Erythroblast (primary cell): ENCODE results near the gene TMEM255A.

ENCODE experiments used
- DNase-seq, 2 experiments: peaks; one replicate each; lab custom pipeline; 2025; lab: John Stamatoyannopoulos, UW
- GATA1 ChIP-seq: IDR thresholded peaks from 2 replicates; pipeline ENCODE4 v1.6.1; 2011; ENCODE audit warnings: low read depth, mild to moderate bottlenecking, control low read depth, low read length, moderate library complexity
- POLR2A ChIP-seq: IDR thresholded peaks from 2 replicates; pipeline ENCODE4 v1.6.1; 2011; ENCODE audit warnings: mild to moderate bottlenecking, low read length

The TMEM255A gene

DNA sequence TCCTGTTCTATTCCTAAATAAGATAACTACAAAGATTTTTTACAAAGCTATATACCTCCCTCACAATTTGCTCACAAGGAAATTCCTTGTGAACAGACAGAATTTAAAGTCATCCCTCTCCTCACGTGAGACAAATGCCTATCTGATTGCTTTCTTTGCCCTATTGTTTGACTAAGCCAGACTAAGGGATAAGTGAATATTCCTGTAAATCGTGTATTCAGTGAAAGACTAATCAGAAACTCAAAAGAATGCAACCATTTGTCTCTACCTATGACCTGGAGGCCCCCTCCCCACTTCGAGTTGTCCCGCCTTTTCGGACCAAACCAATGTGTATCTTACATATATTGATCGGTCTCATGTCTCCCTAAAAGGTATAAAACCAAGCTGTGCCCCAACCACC lies 76.0 kb downstream of the TMEM255A start:
- TF ChIP-seq GATA1 (no peak), POLR2A (no peak)
- no peak for DNase-seq

GRCh38 chrX:120228187-120228908 lies 82.9 kb downstream of the TMEM255A start:
- TF ChIP-seq GATA1 (no peak), POLR2A (no peak)

DNA sequence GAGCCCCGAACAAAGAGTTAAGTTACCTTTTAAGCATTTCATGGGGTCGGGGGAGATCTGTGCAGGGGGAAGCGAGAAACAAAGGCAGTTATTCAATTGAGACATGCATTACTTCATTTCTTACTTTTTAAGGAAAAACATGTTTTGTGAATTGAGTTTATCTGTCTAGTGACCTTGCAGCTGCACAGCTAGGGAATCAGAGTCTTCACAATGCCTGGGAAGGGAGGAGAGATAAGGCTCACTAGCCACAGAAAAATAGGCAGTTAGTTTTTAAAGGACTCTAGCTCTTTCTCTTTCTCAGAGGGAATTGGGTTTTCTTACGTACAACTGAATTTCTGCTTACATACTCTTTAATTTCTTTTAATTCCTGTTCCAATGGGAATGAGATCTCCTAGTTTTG lies 86.9 kb downstream of the TMEM255A start:
- TF ChIP-seq GATA1, result no peak
- TF ChIP-seq POLR2A, result no peak

More at GRCh38 chrX:120228187-120228908, 82.9 kb downstream of the TMEM255A start:
- DNase-seq, result no peak

DNA sequence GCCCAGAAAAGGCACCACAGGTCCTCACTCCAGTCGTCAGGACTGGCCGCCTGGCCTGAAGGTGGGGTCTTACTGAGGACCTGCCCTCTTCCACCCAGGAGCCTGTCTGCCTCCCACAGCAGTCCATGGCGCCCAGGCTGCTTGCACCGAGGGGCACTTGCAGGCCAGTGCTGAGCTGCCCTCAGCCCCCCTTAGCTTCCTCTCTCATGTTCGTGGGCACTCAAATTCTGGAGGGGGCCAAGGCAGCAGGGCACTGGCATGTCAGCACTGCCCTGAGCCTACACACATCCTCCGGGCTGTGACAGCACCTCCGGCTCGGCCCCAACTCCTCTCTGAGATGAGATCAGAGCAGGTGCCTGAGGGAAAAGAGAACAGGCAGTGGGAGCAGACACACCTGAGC lies 87.9 kb downstream of the TMEM255A start:
- TF ChIP-seq GATA1 (no peak), POLR2A (no peak)
- no peak for DNase-seq

More for the DNA sequence above, 86.9 kb downstream of the TMEM255A start:
- DNase-seq, result peak; percentile 2 to 43

DNA sequence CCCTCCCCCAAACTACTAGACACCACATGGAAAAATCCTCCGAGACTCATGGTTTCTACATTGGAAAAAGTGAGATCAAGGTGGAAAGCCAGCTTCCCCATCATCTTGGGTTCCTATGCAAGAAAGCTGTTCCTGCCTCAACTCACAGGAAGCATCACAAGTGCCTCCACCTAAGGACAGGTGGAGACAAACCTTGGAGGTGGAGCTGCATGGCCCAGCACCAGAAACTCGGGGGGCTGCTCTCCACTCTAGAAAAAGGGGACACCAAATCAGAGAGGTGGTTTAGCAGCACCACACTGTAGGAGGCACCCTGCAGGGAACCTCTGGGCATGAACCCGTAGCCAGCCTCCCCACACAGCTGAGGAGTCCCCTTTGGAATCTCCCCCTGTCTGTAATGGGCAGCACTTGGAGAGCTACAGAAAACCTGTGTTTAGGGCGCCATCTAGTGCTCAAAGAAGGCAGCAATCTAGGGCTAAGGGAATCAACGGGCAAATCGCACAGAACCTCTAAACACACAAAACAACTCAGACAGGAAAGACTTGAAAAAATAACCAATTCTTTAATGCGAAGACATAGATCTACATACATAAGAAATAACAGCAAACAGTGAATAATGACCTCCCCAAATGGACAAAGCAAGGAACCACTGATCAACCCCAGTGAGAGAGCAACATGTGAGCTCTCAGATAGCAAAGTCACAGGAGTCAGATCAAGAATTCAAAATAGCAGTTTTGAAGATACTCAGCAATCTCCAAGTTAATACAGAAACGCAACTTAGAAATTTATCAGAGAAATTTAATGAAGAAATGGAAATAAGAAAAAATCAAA lies 97.6 kb downstream of the TMEM255A start:
- peak; percentile 48 to 71 for DNase-seq
- no peak for TF ChIP-seq GATA1
- TF ChIP-seq POLR2A, result no peak
